ENCODE results near the gene NOX4. TPM values are rescaled to one million over a fixed set of nuclear protein-coding genes. Genes with fewer than 3 reads are reported as not detected.
"Not testable (repeated sequence)": the region's sequence is repeated elsewhere in the genome, so short reads cannot be mapped to it uniquely, and the experiment has no call there.

Gene NOX4
- total and polyA plus RNA-seq, 7 donors = 0.46 to 4.2 (median 1.8) TPM

DNA sequence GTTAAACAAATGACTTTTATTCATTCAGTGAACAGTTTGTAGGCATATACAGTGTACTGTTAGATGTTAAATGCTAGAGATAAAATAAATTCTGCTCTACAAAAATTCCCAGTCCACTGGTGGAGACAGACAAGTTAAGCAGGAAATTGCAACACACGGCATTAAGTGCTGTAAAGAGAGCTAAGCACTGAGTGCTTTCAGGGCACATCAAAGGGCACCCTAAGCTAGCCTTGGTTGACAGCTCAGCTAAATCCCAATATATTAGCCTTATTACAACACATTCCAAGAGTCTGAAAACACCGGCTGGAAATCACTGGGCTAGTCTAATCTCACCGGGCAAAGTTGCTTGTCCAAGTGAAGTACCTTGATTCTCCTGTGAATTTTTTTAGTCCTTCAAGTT is 55.1 kb downstream of the NOX4 start:
- no peak overlapping the region for H3K27ac ChIP-seq
- no peak overlapping the region for H3K4me3 ChIP-seq
- TF ChIP-seq, protein P1, sequence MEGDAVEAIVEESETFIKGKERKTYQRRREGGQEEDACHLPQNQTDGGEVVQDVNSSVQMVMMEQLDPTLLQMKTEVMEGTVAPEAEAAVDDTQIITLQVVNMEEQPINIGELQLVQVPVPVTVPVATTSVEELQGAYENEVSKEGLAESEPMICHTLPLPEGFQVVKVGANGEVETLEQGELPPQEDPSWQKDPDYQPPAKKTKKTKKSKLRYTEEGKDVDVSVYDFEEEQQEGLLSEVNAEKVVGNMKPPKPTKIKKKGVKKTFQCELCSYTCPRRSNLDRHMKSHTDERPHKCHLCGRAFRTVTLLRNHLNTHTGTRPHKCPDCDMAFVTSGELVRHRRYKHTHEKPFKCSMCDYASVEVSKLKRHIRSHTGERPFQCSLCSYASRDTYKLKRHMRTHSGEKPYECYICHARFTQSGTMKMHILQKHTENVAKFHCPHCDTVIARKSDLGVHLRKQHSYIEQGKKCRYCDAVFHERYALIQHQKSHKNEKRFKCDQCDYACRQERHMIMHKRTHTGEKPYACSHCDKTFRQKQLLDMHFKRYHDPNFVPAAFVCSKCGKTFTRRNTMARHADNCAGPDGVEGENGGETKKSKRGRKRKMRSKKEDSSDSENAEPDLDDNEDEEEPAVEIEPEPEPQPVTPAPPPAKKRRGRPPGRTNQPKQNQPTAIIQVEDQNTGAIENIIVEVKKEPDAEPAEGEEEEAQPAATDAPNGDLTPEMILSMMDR (IDR thresholded peaks at IDR 0.05) = no peak
- H3K27me3 ChIP-seq (ENCODE audit: insufficient read depth in 3 of 3, low read length in 2 of 3) = no peaks in the 10 kb centered on the region
- H3K4me1 ChIP-seq = no peaks in the 10 kb centered on the region
- WGBS, 3 donors = 16 to 21% (median 18%) methylated on average over 3 of the region's 3 CpGs
- ATAC-seq (peak in 1 of 4 donors; percentile 25), DNase-seq (peak in 1 of 2 donors; percentile 15)
- intact Hi-C loops (cut with DNase I) = no loop called here
- no peaks in the 10 kb centered on the region for H3K9me3 ChIP-seq
- no peaks in the 10 kb centered on the region for H3K36me3 ChIP-seq (ENCODE audit: insufficient read depth in 1 of 2, low read depth in 1 of 2)

DNA sequence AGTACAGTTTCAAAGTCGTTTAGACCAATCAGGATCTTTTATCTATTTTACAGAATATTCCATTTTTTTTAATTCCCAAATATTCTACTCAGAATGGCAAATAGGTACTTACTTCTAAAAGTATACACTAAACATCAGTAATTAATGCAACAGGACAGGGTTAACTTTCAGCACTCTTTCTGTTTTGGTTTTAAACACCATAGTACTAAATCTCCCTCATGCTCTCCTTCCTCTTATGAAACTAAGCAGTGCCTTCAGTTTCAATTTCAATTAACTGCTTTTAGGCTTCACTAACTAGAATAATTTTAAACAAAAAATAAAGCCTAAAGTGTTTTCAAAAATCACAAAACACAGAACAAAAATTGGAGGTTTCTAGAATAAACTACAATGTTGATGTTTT is 57.9 kb downstream of the NOX4 start:
- H3K27ac ChIP-seq = no peak overlapping the region
- H3K9me3 ChIP-seq = no peaks in the 10 kb centered on the region
- TF ChIP-seq, protein P1 (IDR thresholded peaks at IDR 0.05) = no peak
- H3K27me3 ChIP-seq (ENCODE audit: insufficient read depth in 3 of 3, low read length in 2 of 3) = no peaks in the 10 kb centered on the region
- no peaks in the 10 kb centered on the region for H3K36me3 ChIP-seq (ENCODE audit: insufficient read depth in 1 of 2, low read depth in 1 of 2)
- ATAC-seq (no peak), DNase-seq (no peak)
- intact Hi-C loops (cut with DNase I) = no loop called here
- H3K4me1 ChIP-seq = no peaks in the 10 kb centered on the region
- no peak overlapping the region for H3K4me3 ChIP-seq
- 76 to 91% (median 88%) methylated on average over 1 of the region's 1 CpG for WGBS, 3 donors

DNA sequence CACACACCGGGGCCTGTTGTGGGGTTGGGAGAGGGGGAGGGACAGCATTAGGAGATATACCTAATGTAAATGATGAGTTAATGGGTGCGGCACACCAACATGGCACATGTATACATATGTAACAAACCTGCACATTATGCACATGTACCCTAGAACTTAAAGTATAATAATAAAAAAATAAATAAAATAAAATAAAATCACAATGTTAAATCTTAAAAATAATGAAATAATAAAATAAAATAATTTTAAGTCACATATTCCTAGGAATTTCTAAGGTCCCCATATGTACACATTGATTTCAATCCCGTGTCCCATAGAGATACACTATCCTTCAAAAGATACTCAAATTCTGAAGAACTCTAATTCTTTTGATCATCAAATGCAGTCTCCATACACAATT is 59.0 kb downstream of the NOX4 start:
- H3K4me1 ChIP-seq; H3K27ac ChIP-seq; ATAC-seq; H3K4me3 ChIP-seq; H3K27me3 ChIP-seq (ENCODE audit: insufficient read depth in 3 of 3, low read length in 2 of 3); H3K9me3 ChIP-seq; H3K36me3 ChIP-seq (ENCODE audit: insufficient read depth in 1 of 2, low read depth in 1 of 2); DNase-seq; intact Hi-C loops (cut with DNase I): not testable (repeated sequence)
- WGBS, 3 donors = 91 to 97% (median 96%) methylated on average over 3 of the region's 3 CpGs

DNA sequence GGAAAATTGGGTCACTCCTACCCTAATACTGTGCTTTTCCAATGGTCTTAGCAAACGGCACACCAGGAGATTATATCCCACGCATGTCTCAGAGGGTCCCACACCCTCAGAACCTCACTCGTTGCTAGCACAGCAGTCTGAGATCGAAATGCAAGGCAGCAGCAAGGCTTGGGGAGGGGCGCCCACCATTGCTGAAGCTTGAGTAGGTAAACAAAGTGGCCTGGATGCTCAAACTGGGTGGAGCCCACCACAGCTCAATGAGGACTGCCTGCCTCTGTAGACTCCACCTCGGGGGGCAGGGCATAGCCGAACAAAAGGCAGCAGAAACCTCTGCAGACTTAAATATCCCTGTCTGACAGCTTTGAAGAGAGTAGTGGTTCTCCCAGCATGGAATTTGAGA is 64.7 kb downstream of the NOX4 start:
- H3K27me3 ChIP-seq (ENCODE audit: insufficient read depth in 3 of 3, low read length in 2 of 3); ATAC-seq; intact Hi-C loops (cut with DNase I); DNase-seq; H3K4me1 ChIP-seq; H3K4me3 ChIP-seq; H3K27ac ChIP-seq; H3K9me3 ChIP-seq; H3K36me3 ChIP-seq (ENCODE audit: insufficient read depth in 1 of 2, low read depth in 1 of 2): not testable (repeated sequence)
- 87 to 95% (median 94%) methylated on average over 5 to 7 of the region's 7 CpGs for WGBS, 3 donors

DNA sequence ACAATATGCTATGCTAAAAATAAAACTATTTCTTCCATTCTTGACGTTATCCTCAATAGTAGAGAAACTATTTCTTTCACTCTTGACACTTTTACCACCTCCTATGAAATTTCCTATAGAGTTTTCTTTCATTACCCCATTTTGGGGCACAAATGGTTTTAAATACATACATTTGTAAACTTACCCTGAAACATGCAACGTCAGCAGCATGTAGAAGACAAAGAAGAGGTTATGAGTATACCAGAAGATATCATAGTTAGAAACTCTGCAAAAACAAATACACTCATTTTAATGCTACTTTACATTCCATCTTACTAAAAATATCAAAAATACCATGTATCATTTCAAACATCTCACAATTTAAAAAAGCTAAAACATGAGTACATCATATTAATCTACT is 69.5 kb downstream of the NOX4 start:
- Histone ChIP-seq H3K4me1 (no peaks in the 10 kb centered on the region), H3K9me3 (no peaks in the 10 kb centered on the region), H3K27ac (no peak overlapping the region), H3K27me3 (ENCODE audit: insufficient read depth in 3 of 3, low read length in 2 of 3) (no peaks in the 10 kb centered on the region), H3K4me3 (no peak overlapping the region), H3K36me3 (ENCODE audit: insufficient read depth in 1 of 2, low read depth in 1 of 2) (no peaks in the 10 kb centered on the region)
- TF ChIP-seq, protein P1 (IDR thresholded peaks at IDR 0.05) = no peak
- WGBS, 3 donors = 45 to 58% (median 57%) methylated on average over 2 of the region's 2 CpGs
- intact Hi-C loops (cut with DNase I) = no loop called here
- DNase-seq = no peak
- no peak for ATAC-seq

DNA sequence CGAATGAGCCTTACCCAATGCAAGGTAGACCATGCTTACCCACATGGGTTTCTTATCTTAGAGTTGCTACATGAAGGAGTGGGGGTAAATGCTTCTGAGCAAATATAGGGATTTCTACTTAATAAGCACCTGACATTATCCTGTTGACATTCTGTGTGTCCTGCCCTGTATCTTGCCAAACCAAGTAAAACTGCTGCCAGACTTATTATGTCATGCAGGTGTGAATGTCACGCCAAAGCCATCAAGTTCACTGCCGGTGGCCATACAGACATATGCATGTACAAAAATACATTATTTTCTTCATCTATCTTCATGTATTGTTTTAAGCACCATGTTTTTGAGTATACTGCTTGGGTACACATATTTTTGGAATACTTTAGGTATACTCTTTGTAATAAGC is 70.2 kb downstream of the NOX4 start:
- WGBS, 3 donors = 76 to 79% (median 78%) methylated on average over 3 of the region's 3 CpGs

More for the DNA sequence above, 70.2 kb downstream of the NOX4 start:
- no peak for DNase-seq
- no peak overlapping the region for H3K4me3 ChIP-seq
- no peaks in the 10 kb centered on the region for H3K27me3 ChIP-seq (ENCODE audit: insufficient read depth in 3 of 3, low read length in 2 of 3)
- no peaks in the 10 kb centered on the region for H3K9me3 ChIP-seq
- intact Hi-C loops (cut with DNase I) = no loop called here
- no peaks in the 10 kb centered on the region for H3K36me3 ChIP-seq (ENCODE audit: insufficient read depth in 1 of 2, low read depth in 1 of 2)
- H3K27ac ChIP-seq = no peak overlapping the region
- no peak for ATAC-seq
- H3K4me1 ChIP-seq = no peaks in the 10 kb centered on the region
- TF ChIP-seq, protein P1 (IDR thresholded peaks at IDR 0.05) = no peak
